Thymus (tissue), 11 donors: ENCODE measurements around the gene CDK13. TPM values are rescaled to one million over a fixed set of nuclear protein-coding genes. Genes with fewer than 3 reads are reported as not detected.

Experiments used
- DNase-seq, 9 donors: peaks; one replicate each; pipeline ENCODE4 v3.0.0-alpha.2; 2013; ENCODE audit warnings: low spot score in 9 of 9, low read depth in 6 of 9, missing footprints in 1 of 9
- H3K27ac ChIP-seq, 2 donors: one replicate each; pipeline ENCODE4 v1.5.1; 2013; ENCODE audit warnings: control low read depth in 1 of 2, low read depth in 1 of 2, low read length in 1 of 2, mild to moderate bottlenecking in 1 of 2, moderate library complexity in 1 of 2
- H3K27me3 ChIP-seq, 2 donors: one replicate each; pipeline ENCODE4 v1.5.1; 2013; ENCODE audit warnings: low read length in 1 of 2; ENCODE audit not compliant: control insufficient read depth in 2 of 2, insufficient read depth in 1 of 2
- H3K36me3 ChIP-seq, 2 donors: one replicate each; pipeline ENCODE4 v1.5.1; 2013; ENCODE audit warnings: low read length in 1 of 2, mild to moderate bottlenecking in 1 of 2, moderate library complexity in 1 of 2; ENCODE audit not compliant: control insufficient read depth in 2 of 2, insufficient read depth in 2 of 2
- H3K4me1 ChIP-seq, 2 donors: one replicate each; pipeline ENCODE4 v1.5.1; 2013; ENCODE audit warnings: low read length in 2 of 2; ENCODE audit not compliant: control insufficient read depth in 2 of 2, insufficient read depth in 2 of 2
- H3K4me3 ChIP-seq, 2 donors: one replicate each; pipeline ENCODE4 v1.5.1; 2013; ENCODE audit warnings: low read length in 2 of 2, control low read depth in 1 of 2, mild to moderate bottlenecking in 1 of 2
- H3K9me3 ChIP-seq, 2 donors: one replicate each; pipeline ENCODE4 v1.5.1; 2013; ENCODE audit warnings: low read length in 1 of 2, mild to moderate bottlenecking in 1 of 2; ENCODE audit not compliant: control insufficient read depth in 2 of 2, insufficient read depth in 1 of 2
- WGBS: extraction: QIAGEN DNeasy Blood & Tissue Kit; methylation state at CpG from one replicate; pipeline ENCODE4 v1.1.7; 2013; 5-methylcytosine and 5-hydroxymethylcytosine counted together
- polyA plus RNA-seq: library from polyadenylated mRNA; stranded (reverse); fragments of 200-250 nt; gene quantifications from one replicate; pipeline ENCODE4 v1.2.3, GENCODE V29; 2013
- total RNA-seq: library from RNA; stranded (reverse); fragments of 120-200 nt; gene quantifications from one replicate; pipeline ENCODE4 v1.2.4, GENCODE V29; 2013
- donor health status: healthy.

Gene CDK13
- total and polyA plus RNA-seq, 2 donors: 40.4 to 48.3 TPM

DNA sequence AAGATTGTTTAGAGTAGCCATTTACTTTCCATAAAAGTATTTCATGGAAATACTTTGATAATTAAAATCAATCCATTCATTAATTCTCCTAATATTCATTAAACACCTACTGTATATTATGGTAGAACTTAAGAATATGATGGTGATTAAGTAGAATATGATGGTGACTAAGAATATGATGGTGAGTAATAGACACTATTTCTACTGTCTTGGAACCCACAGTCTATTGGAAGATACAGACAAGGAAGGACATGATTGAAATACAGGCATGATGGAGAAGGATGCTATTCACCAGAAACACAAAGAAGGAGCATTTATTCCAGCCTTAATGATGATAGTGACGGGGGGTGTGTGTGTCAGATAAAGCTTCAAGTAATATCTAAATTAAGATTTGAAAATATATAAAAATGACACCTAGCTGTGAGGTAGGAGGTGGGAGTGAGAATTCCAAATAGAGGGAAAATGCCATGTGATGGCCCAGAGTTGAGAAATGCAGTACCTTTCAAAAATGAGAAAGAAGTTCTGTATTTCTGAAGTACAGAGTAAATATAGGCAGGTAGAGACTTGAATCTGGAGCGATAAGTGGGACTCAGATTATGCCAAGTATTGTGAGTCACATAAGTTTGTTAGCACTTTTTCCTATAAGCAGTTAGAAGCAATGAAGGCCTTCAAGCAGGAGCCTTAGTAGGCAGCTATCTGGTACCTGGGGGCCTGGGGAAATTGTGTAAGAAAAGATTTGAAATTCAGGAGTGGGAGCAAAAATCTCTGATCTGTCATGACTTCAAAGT lies 12.5 kb upstream of the CDK13 start:
- Histone ChIP-seq H3K4me1 (no peaks in the 10 kb centered on the region), H3K27me3 (no peaks in the 10 kb centered on the region), H3K36me3 (no peaks in the 10 kb centered on the region), H3K9me3 (no peaks in the 10 kb centered on the region), H3K4me3 (no peak overlapping the region), H3K27ac (no peak overlapping the region)
- no peak for DNase-seq
- WGBS: 98% methylated on average over 2 of the region's 2 CpGs

DNA sequence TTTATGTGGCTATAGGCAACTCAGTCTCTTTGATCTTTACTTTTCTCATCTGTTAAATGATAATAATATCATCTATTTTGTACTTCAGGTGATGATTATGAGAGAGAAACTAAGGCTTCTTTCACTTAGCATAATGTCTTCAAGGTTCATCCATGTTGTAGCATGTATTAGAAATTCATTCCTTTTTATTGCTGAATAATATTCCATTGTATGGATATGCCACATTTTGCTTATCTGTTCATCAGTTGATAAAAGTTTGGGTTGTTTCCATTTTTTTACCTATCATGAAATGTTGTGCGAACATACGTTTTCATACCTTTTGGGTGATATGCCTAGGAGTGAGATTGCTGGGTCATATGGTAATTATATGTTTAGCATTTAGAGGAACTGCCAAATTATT lies 7.2 kb upstream of the CDK13 start:
- Histone ChIP-seq H3K9me3 (no peaks in the 10 kb centered on the region), H3K27me3 (no peaks in the 10 kb centered on the region), H3K4me1 (peaks cover 1 to 3% of the 10 kb centered on the region in 2 donors), H3K36me3 (no peaks in the 10 kb centered on the region), H3K4me3 (no peak overlapping the region), H3K27ac (no peak overlapping the region)
- DNase-seq: no peak
- 97% methylated on average over 2 of the region's 2 CpGs for WGBS

DNA sequence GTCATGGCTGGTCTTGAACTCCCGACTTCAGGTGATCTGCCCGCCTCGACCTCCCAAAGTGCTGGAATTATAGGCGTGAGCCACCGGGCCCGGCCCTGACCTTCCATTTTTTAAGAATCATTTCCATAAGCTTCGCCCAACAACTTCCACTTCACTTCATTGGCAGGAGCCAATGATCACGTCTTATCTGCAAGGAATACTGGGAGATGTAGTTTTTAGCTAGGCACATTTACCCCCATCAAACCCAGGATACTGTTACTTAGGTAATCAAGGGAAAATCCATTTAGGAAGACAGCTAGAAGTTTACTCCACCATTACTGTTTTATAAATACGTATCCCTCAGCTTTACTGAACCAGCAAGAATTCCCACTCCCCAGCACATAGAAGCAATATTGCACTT lies 3.4 kb upstream of the CDK13 start:
- no peak for DNase-seq
- 96% methylated on average over 9 of the region's 9 CpGs for WGBS
- H3K4me1 ChIP-seq: peaks cover 8 to 9% of the 10 kb centered on the region in 2 donors
- no peak overlapping the region for H3K27ac ChIP-seq
- H3K27me3 ChIP-seq: no peaks in the 10 kb centered on the region
- no peak overlapping the region for H3K4me3 ChIP-seq
- H3K9me3 ChIP-seq: no peaks in the 10 kb centered on the region
- no peaks in the 10 kb centered on the region for H3K36me3 ChIP-seq

DNA sequence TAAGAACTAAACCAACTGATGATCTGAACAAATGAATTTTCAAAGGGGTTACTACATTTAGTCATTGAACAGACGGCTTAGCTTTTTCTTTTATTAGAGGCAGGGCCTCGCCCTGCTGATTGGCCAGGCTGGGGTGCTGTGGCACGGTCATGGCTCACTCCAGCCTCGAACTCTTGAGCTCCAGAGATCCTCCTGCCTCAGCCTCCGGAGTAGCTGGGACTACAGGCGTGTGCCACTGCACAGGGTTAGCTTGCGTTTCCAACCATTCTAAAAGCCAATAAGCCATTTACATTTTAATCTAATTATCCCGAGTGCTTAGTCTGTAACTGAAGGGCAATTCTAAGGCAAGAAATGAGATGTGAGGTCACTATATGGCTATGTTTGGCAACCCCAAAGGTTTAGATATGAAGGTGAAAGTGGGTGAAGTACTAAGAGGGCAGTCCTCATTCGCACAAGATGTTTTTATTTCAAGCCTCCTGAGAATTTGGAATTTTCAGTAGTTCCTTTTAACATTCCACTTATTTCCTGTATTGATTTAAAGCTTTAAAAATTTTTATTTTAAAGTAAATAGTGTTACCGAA lies 1.6 kb upstream of the CDK13 start:
- peak overlapping the region; percentile 84 to 87 for H3K4me3 ChIP-seq
- 56% methylated on average over 10 of the region's 10 CpGs for WGBS
- no peaks in the 10 kb centered on the region for H3K36me3 ChIP-seq
- no peaks in the 10 kb centered on the region for H3K27me3 ChIP-seq
- peak in 1 of 9 donors; percentile 22 for DNase-seq
- no peaks in the 10 kb centered on the region for H3K9me3 ChIP-seq
- H3K4me1 ChIP-seq: peaks cover 8 to 9% of the 10 kb centered on the region in 2 donors
- H3K27ac ChIP-seq: peak overlapping the region; percentile 99

DNA sequence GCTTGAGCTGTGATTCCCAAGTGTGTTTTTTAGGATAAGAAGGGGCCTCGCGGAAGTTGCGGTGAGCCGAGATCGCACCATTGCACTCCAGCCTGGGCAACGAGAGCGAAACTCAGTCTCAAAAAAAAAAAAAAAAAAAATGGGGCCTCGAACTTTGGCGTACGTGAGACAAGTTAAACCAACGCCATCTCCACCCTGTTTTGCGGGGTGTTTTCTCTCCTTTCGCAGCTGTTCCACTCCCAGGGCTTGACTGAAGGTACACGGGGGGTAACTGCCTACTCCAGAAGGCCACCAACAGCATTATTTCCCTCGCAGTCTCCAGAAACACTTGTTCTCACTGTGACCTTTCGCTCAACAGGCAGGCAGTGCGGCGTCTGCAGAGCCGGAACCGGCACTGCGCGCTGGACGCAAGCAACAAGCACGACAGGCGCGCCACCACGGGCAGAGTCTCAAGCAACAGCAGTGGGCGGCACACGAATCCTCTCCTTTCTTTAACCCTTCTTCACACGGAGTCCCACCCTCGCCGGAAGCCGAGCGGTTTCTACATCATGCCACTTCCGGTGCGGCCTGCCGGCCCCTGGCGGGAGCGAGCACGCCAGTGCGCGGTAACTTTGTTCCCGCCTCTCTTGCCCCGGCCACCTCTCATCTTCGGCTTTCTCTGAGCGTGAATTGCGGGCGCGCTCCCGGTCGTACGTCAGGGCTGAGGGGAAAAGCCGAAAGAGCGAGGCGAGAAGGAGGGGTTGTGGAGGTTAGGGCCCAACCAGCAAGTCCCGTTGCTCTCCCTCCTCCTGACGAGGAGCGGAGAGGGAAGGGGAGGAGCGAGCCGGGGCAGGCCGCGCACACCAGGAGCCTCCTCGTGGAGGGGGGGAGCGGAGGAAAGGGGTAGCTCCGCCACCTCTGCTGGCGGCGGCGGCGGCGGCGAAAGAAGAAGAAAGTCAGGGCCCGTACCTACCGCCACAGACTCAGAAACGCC lies 814 bp upstream of the CDK13 start:
- peaks cover 8 to 9% of the 10 kb centered on the region in 2 donors for H3K4me1 ChIP-seq
- peak; percentile 95 to 99 (median 99) for DNase-seq
- peak overlapping the region; percentile 84 to 87 for H3K4me3 ChIP-seq
- WGBS: under 1% methylated on average over 70 of the region's 74 CpGs
- H3K27me3 ChIP-seq: no peaks in the 10 kb centered on the region
- H3K27ac ChIP-seq: peak overlapping the region; percentile 99
- H3K9me3 ChIP-seq: no peaks in the 10 kb centered on the region
- no peaks in the 10 kb centered on the region for H3K36me3 ChIP-seq

DNA sequence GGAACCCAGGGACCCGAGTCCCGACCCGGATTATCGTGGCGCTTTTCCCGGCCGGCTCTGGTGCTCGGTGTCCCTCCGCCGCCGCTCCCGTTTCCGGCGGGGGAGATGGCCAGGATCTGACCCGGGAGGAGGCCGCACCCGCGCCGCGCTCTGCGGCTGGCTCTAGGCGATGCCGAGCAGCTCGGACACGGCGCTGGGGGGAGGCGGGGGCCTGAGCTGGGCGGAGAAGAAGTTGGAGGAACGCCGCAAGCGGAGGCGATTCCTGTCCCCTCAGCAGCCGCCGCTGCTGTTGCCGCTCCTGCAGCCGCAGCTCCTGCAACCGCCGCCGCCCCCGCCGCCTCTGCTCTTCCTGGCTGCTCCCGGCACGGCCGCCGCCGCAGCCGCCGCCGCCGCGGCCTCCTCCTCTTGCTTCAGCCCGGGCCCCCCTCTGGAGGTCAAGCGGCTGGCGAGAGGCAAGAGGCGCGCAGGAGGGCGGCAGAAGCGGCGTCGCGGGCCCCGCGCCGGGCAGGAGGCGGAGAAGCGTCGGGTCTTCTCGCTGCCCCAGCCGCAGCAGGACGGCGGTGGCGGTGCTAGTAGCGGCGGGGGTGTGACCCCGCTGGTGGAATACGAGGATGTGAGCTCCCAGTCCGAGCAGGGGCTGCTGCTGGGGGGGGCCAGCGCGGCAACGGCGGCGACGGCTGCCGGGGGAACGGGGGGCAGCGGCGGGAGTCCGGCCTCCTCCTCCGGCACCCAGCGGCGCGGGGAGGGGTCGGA lies 593 bp downstream of the CDK13 start:
- DNase-seq: peak in 7 of 9 donors; percentile 23 to 65 (median 30)
- Histone ChIP-seq H3K9me3 (no peaks in the 10 kb centered on the region), H3K36me3 (no peaks in the 10 kb centered on the region), H3K27me3 (no peaks in the 10 kb centered on the region), H3K4me1 (peaks cover 8 to 9% of the 10 kb centered on the region in 2 donors), H3K4me3 (peak overlapping the region; percentile 84 to 87), H3K27ac (peak overlapping the region; percentile 99)
- WGBS: under 1% methylated on average over 93 of the region's 93 CpGs

DNA sequence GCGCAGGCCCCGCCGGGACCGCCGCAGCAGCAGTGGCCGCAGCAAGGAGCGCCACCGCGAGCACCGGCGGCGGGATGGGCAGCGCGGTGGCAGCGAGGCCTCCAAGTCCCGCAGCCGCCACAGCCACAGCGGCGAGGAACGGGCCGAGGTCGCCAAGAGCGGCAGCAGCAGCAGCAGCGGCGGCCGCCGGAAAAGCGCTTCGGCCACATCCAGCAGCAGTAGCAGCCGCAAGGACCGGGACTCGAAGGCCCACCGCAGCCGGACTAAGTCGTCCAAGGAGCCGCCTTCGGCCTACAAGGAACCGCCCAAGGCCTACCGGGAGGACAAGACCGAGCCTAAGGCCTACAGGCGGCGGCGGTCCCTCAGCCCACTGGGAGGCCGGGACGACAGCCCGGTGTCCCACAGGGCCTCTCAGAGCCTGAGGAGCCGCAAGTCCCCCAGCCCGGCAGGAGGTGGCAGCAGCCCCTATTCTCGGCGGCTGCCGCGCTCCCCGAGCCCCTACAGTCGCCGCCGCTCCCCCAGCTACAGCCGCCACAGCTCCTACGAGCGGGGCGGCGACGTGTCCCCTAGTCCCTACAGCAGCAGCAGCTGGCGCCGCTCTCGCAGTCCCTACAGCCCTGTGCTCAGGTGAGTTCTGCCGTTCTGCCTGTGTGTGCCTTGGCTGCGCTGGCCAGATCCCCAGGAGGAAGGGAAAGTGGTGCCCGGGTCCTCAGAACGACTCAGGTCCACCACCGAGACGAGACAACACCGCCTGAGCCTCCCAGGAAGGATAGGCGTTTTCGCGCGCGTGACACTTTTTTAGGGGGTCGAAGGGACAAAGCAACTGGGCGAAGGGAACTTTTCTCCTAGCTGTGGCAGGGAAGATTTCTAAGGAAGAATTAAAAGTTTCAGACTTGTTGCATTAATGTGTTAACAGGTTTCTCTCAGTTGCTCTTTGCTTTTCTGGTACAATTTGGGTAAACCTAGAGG lies 1.5 kb downstream of the CDK13 start:
- peaks cover 8 to 10% of the 10 kb centered on the region in 2 donors for H3K4me1 ChIP-seq

DNA sequence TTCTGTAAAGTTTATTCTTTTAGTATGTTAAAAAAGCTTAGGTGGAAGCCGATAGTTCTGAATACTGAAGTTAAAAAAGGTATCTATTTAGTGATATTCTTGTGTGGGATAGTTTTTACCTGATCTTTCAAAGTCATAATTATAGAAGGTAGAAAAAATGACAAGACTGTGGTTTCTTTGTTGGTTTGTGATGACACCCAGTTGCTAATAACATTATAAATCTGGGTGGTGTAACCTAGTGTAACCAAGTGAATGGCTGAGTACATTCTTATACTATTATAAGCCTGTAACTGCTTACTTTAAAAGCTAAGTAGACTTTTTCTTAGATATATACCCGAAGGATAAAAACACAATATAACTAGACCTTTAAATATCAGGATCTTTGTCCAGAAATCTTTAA lies 2.3 kb downstream of the CDK13 start:
- 13% methylated on average over 2 of the region's 2 CpGs for WGBS
- H3K4me3 ChIP-seq: peak overlapping the region; percentile 74 to 87
- no peaks in the 10 kb centered on the region for H3K27me3 ChIP-seq
- no peaks in the 10 kb centered on the region for H3K36me3 ChIP-seq
- peaks cover 8 to 12% of the 10 kb centered on the region in 2 donors for H3K4me1 ChIP-seq
- no peak overlapping the region for H3K27ac ChIP-seq
- DNase-seq: peak in 2 of 9 donors; percentile 20 to 22
- no peaks in the 10 kb centered on the region for H3K9me3 ChIP-seq

More for the DNA sequence above, 1.5 kb downstream of the CDK13 start:
- H3K27ac ChIP-seq: peak overlapping the region; percentile 71 to 99
- H3K36me3 ChIP-seq: no peaks in the 10 kb centered on the region
- DNase-seq: peak in 8 of 9 donors; percentile 29 to 83 (median 56)
- no peaks in the 10 kb centered on the region for H3K9me3 ChIP-seq
- H3K4me3 ChIP-seq: peak overlapping the region; percentile 74 to 87
- WGBS: under 1% methylated on average over 79 of the region's 79 CpGs
- no peaks in the 10 kb centered on the region for H3K27me3 ChIP-seq
